HG02642 (cell line): ENCODE measurements around the gene COG4.
"Not testable (repeated sequence)": the region's sequence is repeated elsewhere in the genome, so short reads cannot be mapped to it uniquely, and the experiment has no call there.

Experiments used
- ATAC-seq: cut with Tn5 transposase; IDR thresholded peaks from one replicate; pipeline ENCODE4 v1.9.1; 2021; ENCODE audit warnings: mild to moderate bottlenecking; ENCODE audit not compliant: unreplicated experiment, poor library complexity

COG4 gene

DNA sequence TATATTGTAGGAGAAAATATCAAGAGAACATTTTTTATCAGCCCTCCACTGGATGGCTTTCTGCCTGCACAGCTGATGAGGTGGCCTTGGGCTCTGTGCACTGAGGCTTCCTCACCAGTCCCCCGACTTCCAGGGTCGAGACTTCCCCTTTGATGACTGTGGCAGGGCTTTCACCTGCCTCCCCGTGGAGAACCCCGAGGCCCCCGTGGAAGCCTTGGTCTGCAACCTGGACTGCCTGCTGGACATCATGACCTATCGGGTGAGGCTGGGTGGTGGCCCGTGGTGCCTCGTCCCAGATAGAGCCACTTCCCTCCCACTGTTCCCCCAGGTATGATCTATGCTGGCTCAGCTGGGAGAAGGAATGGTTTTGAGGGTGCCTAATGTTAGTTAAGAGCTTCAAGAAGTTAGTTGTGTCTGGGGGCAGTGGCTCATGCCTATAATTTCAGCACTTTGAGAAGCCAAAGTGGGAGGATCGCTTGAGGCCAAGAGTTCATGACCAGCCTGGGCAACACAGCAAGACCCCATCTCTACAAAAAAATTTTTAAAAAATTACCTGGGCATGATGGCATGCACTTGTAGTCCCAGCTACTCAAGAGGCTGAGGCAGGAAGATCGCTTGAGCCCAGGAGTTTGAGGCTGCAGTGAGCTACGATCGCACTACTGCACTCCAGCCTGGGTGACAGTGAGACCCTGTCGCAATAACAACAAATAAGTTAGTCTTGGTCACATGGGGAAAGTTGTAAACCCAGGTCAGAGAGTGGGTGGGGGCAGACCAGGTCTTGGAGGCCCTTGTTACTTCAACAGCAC lies 57.2 kb downstream of the COG4 start:
- ATAC-seq = no peak

GRCh38 chr16:70463235-70463634 lies 60.1 kb downstream of the COG4 start:
- ATAC-seq = no peak

GRCh38 chr16:70460737-70461261 lies 62.6 kb downstream of the COG4 start:
- no peak for ATAC-seq

DNA sequence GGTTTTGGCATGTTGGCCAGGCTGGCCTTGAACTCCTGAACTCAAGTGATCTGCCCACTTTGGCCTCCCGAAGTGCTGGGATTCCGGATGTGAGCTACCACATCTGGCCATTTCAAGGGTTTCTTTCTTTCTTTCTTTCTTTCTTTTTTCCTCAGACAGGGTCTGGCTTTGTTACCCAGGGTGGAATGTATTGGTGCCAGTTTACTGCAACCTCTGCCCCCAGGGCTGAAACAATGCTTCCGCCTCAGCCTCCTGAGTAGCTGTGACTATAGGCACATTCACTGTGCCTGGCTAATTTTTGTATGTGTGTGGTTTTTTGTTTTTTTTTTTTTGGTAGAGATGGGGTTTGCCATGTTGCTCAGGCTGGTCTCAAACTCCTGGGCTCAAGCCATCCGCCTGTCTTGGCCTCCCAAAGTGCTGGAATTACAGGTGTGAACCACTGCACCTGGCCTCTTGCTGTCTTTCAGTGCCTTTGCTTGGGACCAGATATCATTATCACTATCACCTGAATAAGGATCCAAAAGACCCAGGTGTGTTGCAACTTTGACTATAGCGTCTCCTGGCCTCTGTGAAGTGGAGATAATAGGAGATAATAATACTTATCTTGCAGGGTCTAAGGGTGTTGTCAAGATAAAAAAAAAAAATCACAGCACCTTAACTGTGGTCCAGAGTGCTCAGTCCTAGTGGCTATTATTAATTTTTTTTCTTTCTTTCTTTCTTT lies 65.7 kb downstream of the COG4 start:
- ATAC-seq = no peak

DNA sequence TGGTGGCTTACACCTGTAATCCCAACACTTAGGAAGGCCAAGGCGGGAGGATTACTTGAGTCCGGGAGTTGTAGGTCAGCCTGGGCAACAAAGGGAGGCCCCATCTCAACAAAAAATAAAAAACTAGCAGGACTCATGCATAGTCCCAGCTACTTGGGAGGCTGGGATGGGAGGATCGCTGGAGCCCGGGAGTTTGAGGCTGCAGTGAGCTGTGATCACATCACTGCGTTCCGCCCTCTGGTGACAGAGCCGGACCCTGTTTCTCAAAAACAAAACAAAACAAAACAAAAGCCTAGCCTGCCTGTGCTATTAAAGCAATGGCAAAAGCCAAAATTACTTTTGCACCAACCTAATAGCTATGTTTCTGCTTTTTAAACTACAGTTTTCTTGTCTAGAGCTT lies 67.4 kb downstream of the COG4 start:
- no peak for ATAC-seq

DNA sequence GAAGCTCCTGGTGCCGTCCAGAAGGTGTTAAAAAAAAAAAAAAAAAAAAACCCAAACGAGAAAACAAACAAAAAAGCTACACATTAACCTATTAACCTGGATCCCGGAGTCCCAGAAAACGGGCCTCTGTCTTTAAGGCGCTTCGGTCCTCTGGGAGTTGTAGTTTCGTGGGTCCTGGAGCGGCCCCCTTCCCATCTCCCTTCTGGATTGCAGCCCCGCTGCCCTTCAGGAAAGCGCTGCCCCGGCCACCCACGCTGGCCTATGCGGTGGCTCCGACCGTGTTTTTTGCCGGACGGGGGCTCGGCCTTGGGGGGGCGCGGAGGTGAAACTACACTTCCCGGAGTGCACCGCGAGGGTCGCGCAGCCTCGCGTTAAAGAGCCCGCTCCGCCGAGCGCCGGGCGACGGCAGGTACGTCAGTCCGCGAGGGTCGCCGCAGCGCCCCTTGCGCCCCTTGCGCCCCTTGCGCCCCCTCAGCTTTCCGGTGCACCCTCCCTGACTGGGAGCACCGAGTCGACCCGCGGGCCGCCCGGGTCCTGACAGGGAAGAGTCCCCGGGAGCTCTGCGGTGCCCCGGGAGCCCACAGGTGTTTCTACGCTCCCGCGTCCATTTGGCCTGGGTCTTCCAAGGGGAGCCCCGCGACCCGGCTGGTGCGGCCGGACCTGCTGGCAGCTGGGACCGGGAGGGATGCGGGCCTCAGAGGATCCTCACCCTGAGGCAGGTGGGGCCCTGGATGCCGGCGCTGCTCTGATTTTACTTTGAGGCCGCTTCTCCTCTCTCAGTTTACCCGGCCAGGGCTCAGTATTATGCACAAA lies 68.9 kb downstream of the COG4 start, which contains the start of gene FCSK:
FCSK (plus strand) TSS at position 374 of the 813 bp plus-strand sequence. CDS start 8,596 bp downstream, outside the sequence.
- peak; percentile 87 for ATAC-seq

DNA sequence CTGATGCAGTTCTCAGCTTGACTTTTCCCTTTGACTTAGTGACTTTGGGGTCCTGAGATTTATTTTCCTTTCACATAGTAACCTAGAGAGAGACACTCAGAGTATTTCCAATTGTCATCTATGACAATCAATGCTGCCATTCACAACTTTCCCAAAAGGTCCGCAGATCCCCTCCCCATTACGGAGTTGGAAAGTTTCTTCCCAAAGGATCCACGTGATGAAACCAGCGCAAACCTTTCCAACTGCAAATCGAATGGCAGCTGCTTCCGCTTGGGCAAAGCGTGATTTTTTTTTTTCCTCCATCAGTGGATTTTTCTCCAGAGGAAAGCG lies 69.5 kb downstream of the COG4 start:
- ATAC-seq = peak; percentile 12

DNA sequence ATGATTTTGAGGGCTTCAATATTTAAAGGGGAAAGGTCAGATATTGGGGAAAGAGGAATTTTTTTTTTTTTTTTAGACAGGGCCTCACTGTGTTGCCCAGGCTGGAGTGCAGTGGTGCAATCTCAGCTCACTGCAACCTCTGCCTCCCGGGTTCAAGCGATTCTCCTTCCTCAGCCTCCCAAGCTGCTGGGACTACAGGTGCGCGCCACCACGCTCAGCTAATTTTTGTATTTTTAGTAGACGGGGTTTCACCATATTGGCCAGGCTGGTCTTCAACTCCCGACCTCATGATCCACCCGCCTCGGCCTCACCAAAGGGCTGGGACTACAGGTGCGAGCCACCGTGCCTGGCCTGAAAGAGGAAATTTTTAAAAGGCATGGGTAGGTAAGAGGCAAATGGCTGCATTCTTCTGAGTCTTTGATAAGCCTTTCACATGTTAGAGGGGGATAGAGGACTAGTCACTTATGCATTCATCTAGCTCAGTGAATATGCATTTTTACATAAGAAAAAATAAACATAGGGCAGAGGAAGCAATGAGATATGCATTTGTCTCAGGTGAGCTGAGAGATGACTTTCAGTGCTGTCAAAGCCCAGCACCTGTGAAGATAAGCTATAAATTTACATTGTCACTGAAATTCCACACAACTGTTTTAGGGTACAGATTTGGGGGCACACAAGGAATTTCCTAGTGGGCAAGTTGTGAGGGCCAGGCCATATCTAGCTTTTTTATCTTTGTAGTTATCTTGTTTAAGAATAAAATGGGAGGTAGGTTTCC lies 70.0 kb downstream of the COG4 start:
- ATAC-seq = no peak

DNA sequence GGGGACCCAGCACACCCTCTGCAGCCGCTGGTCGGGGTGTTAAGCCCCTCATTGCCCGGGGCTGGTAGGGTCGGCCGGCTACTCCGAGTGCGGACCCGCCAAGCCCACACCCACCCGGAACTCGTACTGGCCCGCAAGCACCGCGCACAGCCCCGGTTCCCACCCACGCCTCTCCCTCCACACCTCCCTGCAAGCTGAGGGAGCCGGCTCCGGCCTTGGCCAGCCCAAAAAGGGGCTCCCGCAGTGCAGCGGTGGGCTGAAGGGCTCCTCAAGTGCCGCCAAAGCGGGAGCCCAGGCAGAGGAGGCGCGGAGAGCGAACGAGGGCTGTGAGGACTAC lies 72.4 kb downstream of the COG4 start:
- not testable (repeated sequence) for ATAC-seq

DNA sequence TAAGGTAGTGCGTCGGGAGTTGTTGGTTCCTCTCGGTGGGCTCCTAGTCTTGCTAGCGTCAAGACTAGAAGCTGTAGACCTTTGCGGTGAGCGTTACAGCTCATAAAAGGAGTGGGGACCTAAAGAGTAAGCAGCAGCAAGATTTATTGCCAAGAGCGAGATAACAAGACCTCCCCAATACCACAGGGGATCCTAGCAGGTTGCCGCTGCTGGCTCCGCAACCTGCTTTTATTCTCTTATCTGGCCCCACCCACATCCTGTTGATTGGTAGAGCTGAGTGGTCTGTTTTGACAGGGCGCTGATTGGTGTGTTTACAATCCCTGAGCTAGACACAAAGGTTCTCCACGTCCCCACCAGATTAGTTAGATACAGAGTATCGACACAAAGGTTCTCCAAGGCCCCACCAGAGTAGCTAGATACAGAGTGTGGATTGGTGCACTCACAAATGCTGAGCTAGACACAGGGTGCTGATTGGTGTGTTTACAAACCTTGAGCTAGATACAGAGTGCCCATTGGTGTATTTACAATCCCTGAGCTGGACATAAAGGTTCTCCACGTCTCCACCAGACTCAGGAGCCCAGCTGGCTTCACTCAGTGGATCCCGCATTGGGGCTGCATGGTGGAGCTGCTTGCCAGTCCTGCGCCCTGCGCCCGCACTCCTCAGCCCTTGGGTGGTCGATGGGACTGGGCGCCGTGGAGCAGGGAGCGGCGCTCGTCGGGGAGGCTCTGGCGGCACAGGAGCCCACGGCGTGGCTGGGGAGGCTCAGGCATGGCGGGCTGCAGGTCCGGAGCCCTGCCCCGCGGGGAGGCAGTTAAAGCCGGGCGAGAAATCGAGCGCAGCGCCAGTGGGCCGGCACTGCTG lies 73.0 kb downstream of the COG4 start:
- ATAC-seq = not testable (repeated sequence)

- no peak for ATAC-seq
These were observed 75.3 kb downstream of the COG4 start for GRCh38 chr16:70448075-70448474.

- no peak for ATAC-seq
These were observed 78.9 kb downstream of the COG4 start for GRCh38 chr16:70444249-70445063.

DNA sequence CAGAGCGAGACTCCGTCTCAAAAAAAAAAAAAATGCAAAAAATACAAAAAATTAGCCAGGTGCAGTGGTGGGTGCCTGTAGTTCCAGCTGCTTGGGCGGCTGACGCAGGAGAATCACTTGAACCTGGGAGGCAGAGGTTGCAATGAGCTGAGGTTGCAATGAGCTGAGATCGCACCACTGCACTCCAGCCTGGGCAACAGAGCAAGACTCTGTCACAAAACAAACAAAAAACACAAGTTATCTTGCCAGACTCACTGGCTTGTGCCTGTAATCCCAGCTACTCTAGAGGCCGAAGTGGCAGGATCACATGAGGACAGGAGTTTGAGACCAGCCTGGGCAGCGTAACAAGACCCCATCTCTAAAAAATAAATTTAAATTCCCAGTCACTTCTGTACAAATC lies 81.0 kb downstream of the COG4 start:
- ATAC-seq = no peak

GRCh38 chr16:70441406-70441990 lies 81.9 kb downstream of the COG4 start:
- no peak for ATAC-seq

DNA sequence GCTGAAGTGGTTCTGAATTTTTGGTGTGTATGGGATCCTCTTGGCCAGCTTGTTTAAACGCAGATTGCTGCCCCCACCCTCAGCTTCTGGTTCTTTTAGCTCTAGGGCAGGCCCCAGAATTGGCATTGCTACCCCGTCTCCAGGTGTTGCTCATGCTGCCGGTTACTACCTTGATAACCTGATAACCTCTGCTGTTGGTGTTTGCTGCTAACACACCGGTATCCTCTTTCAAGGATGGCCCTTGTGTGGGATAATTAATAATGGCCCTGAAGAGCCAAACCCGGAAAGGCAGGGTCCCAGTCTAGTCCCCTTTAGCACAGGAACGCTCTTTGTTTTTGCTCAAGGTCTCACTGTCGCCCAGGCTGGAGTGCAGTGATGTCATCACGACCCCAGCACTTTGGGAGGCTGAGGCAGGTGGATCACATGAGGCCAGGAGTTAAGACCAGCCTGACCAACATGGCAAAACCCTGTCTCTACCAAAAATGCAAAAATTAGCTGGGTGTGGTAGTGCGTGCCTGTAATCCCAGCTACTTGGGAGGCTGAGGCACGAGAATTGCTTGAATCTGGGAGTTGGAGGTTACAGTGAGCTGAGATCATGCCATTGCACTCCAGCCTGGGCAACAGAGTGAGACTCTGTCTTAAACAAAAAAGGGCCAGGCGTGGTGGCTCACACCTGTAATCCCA lies 83.2 kb downstream of the COG4 start:
- ATAC-seq = no peak

DNA sequence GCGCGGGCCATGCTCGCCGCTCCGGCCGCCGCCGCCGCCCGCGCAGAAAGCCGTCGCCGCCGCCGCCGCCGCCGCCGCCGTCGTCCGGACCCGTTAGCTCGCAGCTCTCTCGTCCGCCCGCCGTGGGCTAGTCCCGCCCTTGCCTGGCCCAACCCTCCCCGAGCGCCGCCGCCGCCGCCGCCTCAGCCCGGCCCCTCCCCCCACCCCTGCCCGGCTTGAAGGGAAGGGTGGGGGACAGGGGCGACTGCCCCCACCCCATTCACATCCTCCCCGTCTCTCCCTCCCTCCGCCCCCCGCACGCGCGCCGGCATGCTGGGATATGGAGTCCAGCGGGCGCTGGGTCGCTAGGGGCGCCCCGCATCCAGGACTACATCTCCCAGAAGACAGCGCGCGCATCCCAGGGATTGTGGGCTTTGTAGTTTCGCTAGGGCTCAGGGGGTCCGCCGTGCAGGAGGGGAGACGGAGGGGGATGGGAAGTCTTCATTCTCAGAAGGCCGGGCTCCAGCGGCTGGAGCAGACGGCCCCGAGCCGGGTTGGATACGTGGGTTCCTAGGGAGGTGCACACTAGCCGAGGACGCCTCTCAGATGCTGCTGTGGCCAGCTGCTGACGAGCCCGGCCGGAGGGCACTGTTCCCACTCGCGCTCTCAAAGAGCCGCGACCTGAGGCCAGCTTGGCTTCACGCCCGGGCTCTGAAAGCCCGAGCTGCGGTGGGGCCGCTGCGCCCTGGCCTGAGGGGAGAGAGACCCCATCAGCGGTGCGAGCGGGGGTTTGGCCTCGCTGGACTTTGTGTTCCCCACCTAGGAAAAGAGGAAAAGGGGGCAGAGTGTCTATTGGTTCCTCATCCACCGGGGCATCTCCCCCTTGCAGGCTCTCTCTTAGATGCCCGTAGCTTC lies 84.1 kb downstream of the COG4 start, which contains the start of gene ST3GAL2:
ST3GAL2 (minus strand) TSS at position 132 of the 894 bp plus-strand sequence. CDS start 40,570 bp downstream, outside the sequence.
- ATAC-seq = peak; percentile 83
